HEK293 (cell line): Measurements from ENCODE around the gene NUFIP2.
A peak's percentile ranks its signal among the peaks of the same experiment; 100 is the strongest.

Source experiments
- CTCF ChIA-PET: fragments of 350-600 bp; formaldehyde crosslinking; extraction: SDS; loops from one replicate; lab custom pipeline; 2021; ENCODE audit warnings: antibody characterized with exemption; lab: Yijun Ruan, JAX
- POLR2A ChIA-PET: fragments of 300-600 bp; formaldehyde crosslinking; extraction: SDS; loops from one replicate; lab custom pipeline; 2020; ENCODE audit warnings: antibody characterized with exemption, inconsistent platforms; lab: Yijun Ruan, JAX
- H3K27ac ChIP-seq: fragments of 200-500 bp; sonication (Bioruptor generic); 2 replicates; pipeline ENCODE4 v1.5.1; 2014; ENCODE audit warnings: low read depth, low read length, control low read depth, inconsistent platforms; ENCODE audit errors: extremely low read depth
- H3K36me3 ChIP-seq, 2 experiments: fragments of 200-500 bp in 1 of 2; sonication (Bioruptor generic) in 1 of 2; 1 replicate in 1 of 2; 2 replicates in 1 of 2; pipeline ENCODE4 v1.5.1; 2014 to 2017; ENCODE audit warnings: inconsistent platforms in 2 of 2, low read length in 2 of 2; ENCODE audit not compliant: control insufficient read depth in 2 of 2, insufficient read depth in 1 of 2
- H3K4me1 ChIP-seq: fragments of 200-500 bp; sonication (Bioruptor generic); 2 replicates; pipeline ENCODE4 v1.5.1; 2014; ENCODE audit warnings: mild to moderate bottlenecking, low read length, inconsistent platforms; ENCODE audit not compliant: control insufficient read depth, insufficient read depth
- H3K4me3 ChIP-seq: 2 replicates; pipeline ENCODE4 v1.5.1; 2011; ENCODE audit warnings: low read depth, mild to moderate bottlenecking, control low read depth, low read length, moderate library complexity
- H3K9me3 ChIP-seq: fragments of 200-500 bp; sonication (Bioruptor generic); 2 replicates; pipeline ENCODE4 v1.5.1; 2014; ENCODE audit warnings: low read depth, low read length, inconsistent platforms; ENCODE audit not compliant: control insufficient read depth, insufficient read depth
- BCL11A ChIP-seq: fragments of 450-650 bp; formaldehyde crosslinking; IDR thresholded peaks from 2 replicates; pipeline ENCODE4 v1.5.1; 2016; ENCODE audit warnings: low read depth, missing biosample characterization, missing genetic modification characterization
- GLI4 ChIP-seq: fragments of 450-650 bp; formaldehyde crosslinking; IDR thresholded peaks from 2 replicates; pipeline ENCODE4 v1.5.1; 2016; ENCODE audit warnings: missing biosample characterization, missing genetic modification characterization
- OSR2 ChIP-seq: fragments of 450-650 bp; formaldehyde crosslinking; IDR thresholded peaks from 2 replicates; pipeline ENCODE4 v1.5.1; 2016; ENCODE audit warnings: missing biosample characterization, missing genetic modification characterization
- PRDM1 ChIP-seq: fragments of 450-650 bp; formaldehyde crosslinking; IDR thresholded peaks from 2 replicates; pipeline ENCODE4; 2016; ENCODE audit warnings: missing biosample characterization, missing genetic modification characterization
- SCRT2 ChIP-seq: fragments of 450-650 bp; formaldehyde crosslinking; IDR thresholded peaks from 2 replicates; pipeline ENCODE4 v1.5.1; 2016; ENCODE audit warnings: missing biosample characterization, missing genetic modification characterization
- ZBTB17 ChIP-seq: fragments of 450-650 bp; formaldehyde crosslinking; IDR thresholded peaks from 2 replicates; pipeline ENCODE4 v1.5.1; 2016; ENCODE audit warnings: missing biosample characterization, missing genetic modification characterization
- ZBTB21 ChIP-seq: fragments of 450-650 bp; formaldehyde crosslinking; IDR thresholded peaks from 2 replicates; pipeline ENCODE4 v1.5.1; 2017; ENCODE audit warnings: missing biosample characterization, missing genetic modification characterization
- ZEB2 ChIP-seq: fragments of 450-650 bp; formaldehyde crosslinking; IDR thresholded peaks from 2 replicates; pipeline ENCODE4 v1.5.1; 2016; ENCODE audit warnings: missing biosample characterization, missing genetic modification characterization
- ZFP69B ChIP-seq: fragments of 450-650 bp; formaldehyde crosslinking; IDR thresholded peaks from 2 replicates; pipeline ENCODE4 v1.5.1; 2016; ENCODE audit warnings: missing biosample characterization, missing genetic modification characterization
- ZNF133 ChIP-seq: fragments of 450-650 bp; formaldehyde crosslinking; IDR thresholded peaks from 2 replicates; pipeline ENCODE4 v1.5.1; 2016; ENCODE audit warnings: missing biosample characterization, missing genetic modification characterization
- ZNF2 ChIP-seq: fragments of 450-650 bp; formaldehyde crosslinking; IDR thresholded peaks from 2 replicates; pipeline ENCODE4 v1.5.1; 2016; ENCODE audit warnings: missing biosample characterization, missing genetic modification characterization
- ZNF202 ChIP-seq: fragments of 450-650 bp; formaldehyde crosslinking; IDR thresholded peaks from 2 replicates; pipeline ENCODE4 v1.5.1; 2016; ENCODE audit warnings: missing biosample characterization, missing genetic modification characterization, borderline replicate concordance
- ZNF266 ChIP-seq: fragments of 450-650 bp; formaldehyde crosslinking; IDR thresholded peaks from 2 replicates; pipeline ENCODE4 v1.5.1; 2016; ENCODE audit warnings: missing biosample characterization, missing genetic modification characterization, low read depth
- ZNF37A ChIP-seq: fragments of 450-650 bp; IDR thresholded peaks from 2 replicates; pipeline ENCODE4 v1.5.1; 2018; ENCODE audit warnings: missing biosample characterization, missing genetic modification characterization
- ZNF391 ChIP-seq: fragments of 450-650 bp; formaldehyde crosslinking; IDR thresholded peaks from 2 replicates; pipeline ENCODE4 v1.5.1; 2016; ENCODE audit warnings: low read depth, missing biosample characterization, missing genetic modification characterization, borderline replicate concordance
- ZNF473 ChIP-seq: fragments of 450-650 bp; formaldehyde crosslinking; IDR thresholded peaks from 2 replicates; pipeline ENCODE4 v1.5.1; 2017; ENCODE audit warnings: missing biosample characterization, missing genetic modification characterization
- ZNF510 ChIP-seq: fragments of 450-650 bp; formaldehyde crosslinking; IDR thresholded peaks from 2 replicates; pipeline ENCODE4 v1.5.1; 2018; ENCODE audit warnings: mild to moderate bottlenecking, missing genetic modification characterization, missing biosample characterization; ENCODE audit not compliant: insufficient replicate concordance
- ZNF610 ChIP-seq: fragments of 450-650 bp; formaldehyde crosslinking; IDR thresholded peaks from 2 replicates; pipeline ENCODE4 v1.5.1; 2016; ENCODE audit warnings: missing biosample characterization, missing genetic modification characterization, borderline replicate concordance
- ZNF621 ChIP-seq: fragments of 450-650 bp; formaldehyde crosslinking; IDR thresholded peaks from 2 replicates; pipeline ENCODE4 v1.5.1; 2017; ENCODE audit warnings: missing biosample characterization, missing genetic modification characterization
- ZNF623 ChIP-seq: fragments of 450-650 bp; formaldehyde crosslinking; IDR thresholded peaks from 2 replicates; pipeline ENCODE4 v1.5.1; 2016; ENCODE audit warnings: missing biosample characterization, missing genetic modification characterization
- ZNF626 ChIP-seq: fragments of 450-650 bp; sonication (Bioruptor Pico); formaldehyde crosslinking; IDR thresholded peaks from 2 replicates; pipeline ENCODE4 v1.5.1; 2018; ENCODE audit warnings: missing biosample characterization, missing genetic modification characterization, inconsistent platforms
- ZNF777 ChIP-seq: fragments of 450-650 bp; formaldehyde crosslinking; IDR thresholded peaks from 2 replicates; pipeline ENCODE4 v1.5.1; 2017; ENCODE audit warnings: missing biosample characterization, missing genetic modification characterization, borderline replicate concordance
- TF ChIP-seq, protein P1 (sequence below): fragments of 450-650 bp; formaldehyde crosslinking; IDR thresholded peaks from 2 replicates; pipeline ENCODE4 v1.5.1; 2016; ENCODE audit warnings: missing biosample characterization, missing genetic modification characterization, borderline replicate concordance
- TF ChIP-seq, protein P2 (sequence below): fragments of 450-650 bp; formaldehyde crosslinking; IDR thresholded peaks from 2 replicates; pipeline ENCODE4 v1.5.1; 2016; ENCODE audit warnings: missing biosample characterization, missing genetic modification characterization
- TF ChIP-seq, protein P3 (sequence below): fragments of 450-650 bp; IDR thresholded peaks from 2 replicates; pipeline ENCODE4 v1.5.1; 2018; ENCODE audit warnings: missing biosample characterization, missing genetic modification characterization
- TF ChIP-seq, protein P4 (sequence below): fragments of 450-650 bp; formaldehyde crosslinking; IDR thresholded peaks from 2 replicates; pipeline ENCODE4 v1.5.1; 2016; ENCODE audit warnings: missing biosample characterization, missing genetic modification characterization, borderline replicate concordance

The NUFIP2 gene

DNA sequence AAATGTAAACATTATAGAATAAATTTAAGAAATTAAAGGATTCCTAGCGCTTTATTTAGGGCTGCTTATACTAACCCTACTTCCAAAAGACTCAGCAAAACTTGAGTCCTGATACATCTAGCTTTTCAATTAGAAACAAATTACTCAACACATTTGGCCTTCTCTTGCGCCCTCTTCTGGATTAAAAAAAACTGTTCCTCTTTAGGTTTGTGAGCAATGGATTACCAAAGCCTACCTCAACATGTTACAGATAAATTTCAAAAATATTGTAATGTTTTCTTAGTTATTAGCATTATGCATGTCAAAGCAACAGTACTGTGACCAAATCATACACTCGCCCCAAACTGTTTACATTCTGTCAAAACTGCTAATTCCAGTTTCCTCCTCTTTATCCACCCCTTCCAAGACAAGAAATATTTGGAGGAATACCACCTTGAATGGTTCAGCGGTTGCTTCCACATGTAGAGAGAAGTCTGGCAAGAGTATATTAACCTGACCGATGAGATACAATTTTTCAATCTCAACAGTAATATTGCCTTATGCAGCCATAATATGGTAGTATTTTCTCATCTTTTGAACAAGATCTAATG, 2.7 kb downstream of the NUFIP2 start:
- Histone ChIP-seq H3K4me3 (peak overlapping the region; percentile 86), H3K36me3 (peaks cover 44 to 48% of the 10 kb centered on the region in 2 experiments), H3K4me1 (peaks cover 11% of the 10 kb centered on the region), H3K27ac (peak overlapping the region; percentile 99; the same call in 1 of the 2 replicates), H3K9me3 (no peaks in the 10 kb centered on the region)
- ChIA-PET CTCF (interaction anchor here (0.6 to 3.5 kb wide), 29 partner anchors 10 to 301 kb away, joined by 3 to 36 read pairs (median 4); no protein-coding TSS in a partner anchor), POLR2A (interaction anchor here (0.5 to 1.8 kb wide), 5 partner anchors 26 to 419 kb away, joined by 3 to 12 read pairs (median 8); partner anchors contain the start of gene TAOK1)
- no peak for TF ChIP-seq ZNF133 (tag by site-specific recombination)
- no peak for TF ChIP-seq ZNF777
- TF ChIP-seq ZNF621 (tag by site-specific recombination) = no peak
- peak; percentile 52; the same call in 1 of the 2 replicates for TF ChIP-seq ZNF2
- no peak for TF ChIP-seq ZEB2
- TF ChIP-seq ZBTB17 (tag by site-specific recombination) = peak; percentile 88
- TF ChIP-seq PRDM1 (tag by site-specific recombination) = no peak
- TF ChIP-seq ZNF510 (tag by site-specific recombination) = no peak
- no peak for TF ChIP-seq ZNF623 (tag by site-specific recombination)
- no peak for TF ChIP-seq OSR2 (tag by site-specific recombination)
- no peak for TF ChIP-seq ZNF266 (tag by site-specific recombination)
- TF ChIP-seq ZNF391 = no peak
- TF ChIP-seq BCL11A (tag by site-specific recombination) = no peak
- TF ChIP-seq GLI4 (tag by site-specific recombination) = no peak
- TF ChIP-seq, protein P1, sequence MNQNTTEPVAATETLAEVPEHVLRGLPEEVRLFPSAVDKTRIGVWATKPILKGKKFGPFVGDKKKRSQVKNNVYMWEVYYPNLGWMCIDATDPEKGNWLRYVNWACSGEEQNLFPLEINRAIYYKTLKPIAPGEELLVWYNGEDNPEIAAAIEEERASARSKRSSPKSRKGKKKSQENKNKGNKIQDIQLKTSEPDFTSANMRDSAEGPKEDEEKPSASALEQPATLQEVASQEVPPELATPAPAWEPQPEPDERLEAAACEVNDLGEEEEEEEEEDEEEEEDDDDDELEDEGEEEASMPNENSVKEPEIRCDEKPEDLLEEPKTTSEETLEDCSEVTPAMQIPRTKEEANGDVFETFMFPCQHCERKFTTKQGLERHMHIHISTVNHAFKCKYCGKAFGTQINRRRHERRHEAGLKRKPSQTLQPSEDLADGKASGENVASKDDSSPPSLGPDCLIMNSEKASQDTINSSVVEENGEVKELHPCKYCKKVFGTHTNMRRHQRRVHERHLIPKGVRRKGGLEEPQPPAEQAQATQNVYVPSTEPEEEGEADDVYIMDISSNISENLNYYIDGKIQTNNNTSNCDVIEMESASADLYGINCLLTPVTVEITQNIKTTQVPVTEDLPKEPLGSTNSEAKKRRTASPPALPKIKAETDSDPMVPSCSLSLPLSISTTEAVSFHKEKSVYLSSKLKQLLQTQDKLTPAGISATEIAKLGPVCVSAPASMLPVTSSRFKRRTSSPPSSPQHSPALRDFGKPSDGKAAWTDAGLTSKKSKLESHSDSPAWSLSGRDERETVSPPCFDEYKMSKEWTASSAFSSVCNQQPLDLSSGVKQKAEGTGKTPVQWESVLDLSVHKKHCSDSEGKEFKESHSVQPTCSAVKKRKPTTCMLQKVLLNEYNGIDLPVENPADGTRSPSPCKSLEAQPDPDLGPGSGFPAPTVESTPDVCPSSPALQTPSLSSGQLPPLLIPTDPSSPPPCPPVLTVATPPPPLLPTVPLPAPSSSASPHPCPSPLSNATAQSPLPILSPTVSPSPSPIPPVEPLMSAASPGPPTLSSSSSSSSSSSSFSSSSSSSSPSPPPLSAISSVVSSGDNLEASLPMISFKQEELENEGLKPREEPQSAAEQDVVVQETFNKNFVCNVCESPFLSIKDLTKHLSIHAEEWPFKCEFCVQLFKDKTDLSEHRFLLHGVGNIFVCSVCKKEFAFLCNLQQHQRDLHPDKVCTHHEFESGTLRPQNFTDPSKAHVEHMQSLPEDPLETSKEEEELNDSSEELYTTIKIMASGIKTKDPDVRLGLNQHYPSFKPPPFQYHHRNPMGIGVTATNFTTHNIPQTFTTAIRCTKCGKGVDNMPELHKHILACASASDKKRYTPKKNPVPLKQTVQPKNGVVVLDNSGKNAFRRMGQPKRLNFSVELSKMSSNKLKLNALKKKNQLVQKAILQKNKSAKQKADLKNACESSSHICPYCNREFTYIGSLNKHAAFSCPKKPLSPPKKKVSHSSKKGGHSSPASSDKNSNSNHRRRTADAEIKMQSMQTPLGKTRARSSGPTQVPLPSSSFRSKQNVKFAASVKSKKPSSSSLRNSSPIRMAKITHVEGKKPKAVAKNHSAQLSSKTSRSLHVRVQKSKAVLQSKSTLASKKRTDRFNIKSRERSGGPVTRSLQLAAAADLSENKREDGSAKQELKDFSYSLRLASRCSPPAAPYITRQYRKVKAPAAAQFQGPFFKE (tag by site-specific recombination) = no peak
- TF ChIP-seq, protein P2, sequence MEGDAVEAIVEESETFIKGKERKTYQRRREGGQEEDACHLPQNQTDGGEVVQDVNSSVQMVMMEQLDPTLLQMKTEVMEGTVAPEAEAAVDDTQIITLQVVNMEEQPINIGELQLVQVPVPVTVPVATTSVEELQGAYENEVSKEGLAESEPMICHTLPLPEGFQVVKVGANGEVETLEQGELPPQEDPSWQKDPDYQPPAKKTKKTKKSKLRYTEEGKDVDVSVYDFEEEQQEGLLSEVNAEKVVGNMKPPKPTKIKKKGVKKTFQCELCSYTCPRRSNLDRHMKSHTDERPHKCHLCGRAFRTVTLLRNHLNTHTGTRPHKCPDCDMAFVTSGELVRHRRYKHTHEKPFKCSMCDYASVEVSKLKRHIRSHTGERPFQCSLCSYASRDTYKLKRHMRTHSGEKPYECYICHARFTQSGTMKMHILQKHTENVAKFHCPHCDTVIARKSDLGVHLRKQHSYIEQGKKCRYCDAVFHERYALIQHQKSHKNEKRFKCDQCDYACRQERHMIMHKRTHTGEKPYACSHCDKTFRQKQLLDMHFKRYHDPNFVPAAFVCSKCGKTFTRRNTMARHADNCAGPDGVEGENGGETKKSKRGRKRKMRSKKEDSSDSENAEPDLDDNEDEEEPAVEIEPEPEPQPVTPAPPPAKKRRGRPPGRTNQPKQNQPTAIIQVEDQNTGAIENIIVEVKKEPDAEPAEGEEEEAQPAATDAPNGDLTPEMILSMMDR (tag by site-specific recombination) = peak; percentile 51; the same call in 1 of the 2 replicates
- TF ChIP-seq, protein P3, sequence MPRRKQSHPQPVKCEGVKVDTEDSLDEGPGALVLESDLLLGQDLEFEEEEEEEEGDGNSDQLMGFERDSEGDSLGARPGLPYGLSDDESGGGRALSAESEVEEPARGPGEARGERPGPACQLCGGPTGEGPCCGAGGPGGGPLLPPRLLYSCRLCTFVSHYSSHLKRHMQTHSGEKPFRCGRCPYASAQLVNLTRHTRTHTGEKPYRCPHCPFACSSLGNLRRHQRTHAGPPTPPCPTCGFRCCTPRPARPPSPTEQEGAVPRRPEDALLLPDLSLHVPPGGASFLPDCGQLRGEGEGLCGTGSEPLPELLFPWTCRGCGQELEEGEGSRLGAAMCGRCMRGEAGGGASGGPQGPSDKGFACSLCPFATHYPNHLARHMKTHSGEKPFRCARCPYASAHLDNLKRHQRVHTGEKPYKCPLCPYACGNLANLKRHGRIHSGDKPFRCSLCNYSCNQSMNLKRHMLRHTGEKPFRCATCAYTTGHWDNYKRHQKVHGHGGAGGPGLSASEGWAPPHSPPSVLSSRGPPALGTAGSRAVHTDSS (tag by site-specific recombination) = no peak
- TF ChIP-seq ZNF610 (tag by site-specific recombination) = no peak
- no peak for TF ChIP-seq ZNF626
- TF ChIP-seq SCRT2 (tag by site-specific recombination) = no peak
- no peak for TF ChIP-seq ZBTB21
- TF ChIP-seq ZFP69B (tag by site-specific recombination) = no peak
- no peak for TF ChIP-seq ZNF473 (tag by site-specific recombination)
- TF ChIP-seq ZNF37A (tag by site-specific recombination) = no peak
- no peak for TF ChIP-seq ZNF202 (tag by site-specific recombination)
- TF ChIP-seq, protein P4, sequence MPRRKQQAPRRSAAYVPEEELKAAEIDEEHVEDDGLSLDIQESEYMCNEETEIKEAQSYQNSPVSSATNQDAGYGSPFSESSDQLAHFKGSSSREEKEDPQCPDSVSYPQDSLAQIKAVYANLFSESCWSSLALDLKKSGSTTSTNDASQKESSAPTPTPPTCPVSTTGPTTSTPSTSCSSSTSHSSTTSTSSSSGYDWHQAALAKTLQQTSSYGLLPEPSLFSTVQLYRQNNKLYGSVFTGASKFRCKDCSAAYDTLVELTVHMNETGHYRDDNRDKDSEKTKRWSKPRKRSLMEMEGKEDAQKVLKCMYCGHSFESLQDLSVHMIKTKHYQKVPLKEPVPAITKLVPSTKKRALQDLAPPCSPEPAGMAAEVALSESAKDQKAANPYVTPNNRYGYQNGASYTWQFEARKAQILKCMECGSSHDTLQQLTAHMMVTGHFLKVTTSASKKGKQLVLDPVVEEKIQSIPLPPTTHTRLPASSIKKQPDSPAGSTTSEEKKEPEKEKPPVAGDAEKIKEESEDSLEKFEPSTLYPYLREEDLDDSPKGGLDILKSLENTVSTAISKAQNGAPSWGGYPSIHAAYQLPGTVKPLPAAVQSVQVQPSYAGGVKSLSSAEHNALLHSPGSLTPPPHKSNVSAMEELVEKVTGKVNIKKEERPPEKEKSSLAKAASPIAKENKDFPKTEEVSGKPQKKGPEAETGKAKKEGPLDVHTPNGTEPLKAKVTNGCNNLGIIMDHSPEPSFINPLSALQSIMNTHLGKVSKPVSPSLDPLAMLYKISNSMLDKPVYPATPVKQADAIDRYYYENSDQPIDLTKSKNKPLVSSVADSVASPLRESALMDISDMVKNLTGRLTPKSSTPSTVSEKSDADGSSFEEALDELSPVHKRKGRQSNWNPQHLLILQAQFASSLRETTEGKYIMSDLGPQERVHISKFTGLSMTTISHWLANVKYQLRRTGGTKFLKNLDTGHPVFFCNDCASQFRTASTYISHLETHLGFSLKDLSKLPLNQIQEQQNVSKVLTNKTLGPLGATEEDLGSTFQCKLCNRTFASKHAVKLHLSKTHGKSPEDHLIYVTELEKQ (tag by site-specific recombination) = no peak
